Muscle layer of duodenum (tissue), 2 donors: ENCODE measurements around the gene IFNE.
"Not testable (repeated sequence)": the region's sequence is repeated elsewhere in the genome, so short reads cannot be mapped to it uniquely, and the experiment has no call there.

ENCODE experiments used
- H3K27ac ChIP-seq: one replicate; pipeline ENCODE4 v1.7.0; 2013; ENCODE audit warnings: mild to moderate bottlenecking, low read length
- H3K27me3 ChIP-seq: one replicate; pipeline ENCODE4 v1.7.0; 2013; ENCODE audit warnings: low read depth, mild to moderate bottlenecking, control low read depth, low read length
- H3K36me3 ChIP-seq, 2 donors: one replicate each; pipeline ENCODE4 v1.7.0; 2013; ENCODE audit warnings: low read length in 2 of 2, control low read depth in 1 of 2, mild to moderate bottlenecking in 1 of 2; ENCODE audit not compliant: insufficient read depth in 2 of 2, control insufficient read depth in 1 of 2
- H3K4me1 ChIP-seq, 2 donors: one replicate each; pipeline ENCODE4 v1.7.0; 2013; ENCODE audit warnings: low read length in 2 of 2, mild to moderate bottlenecking in 2 of 2, control low read depth in 1 of 2, moderate library complexity in 1 of 2; ENCODE audit not compliant: insufficient read depth in 2 of 2, control insufficient read depth in 1 of 2
- H3K4me3 ChIP-seq, 2 donors: one replicate each; pipeline ENCODE4 v1.7.0; 2013; ENCODE audit warnings: low read length in 2 of 2, low read depth in 1 of 2, mild to moderate bottlenecking in 1 of 2
- H3K9me3 ChIP-seq, 2 donors: one replicate each; pipeline ENCODE4 v1.7.0; 2013; ENCODE audit warnings: low read length in 2 of 2, control low read depth in 1 of 2, mild to moderate bottlenecking in 1 of 2; ENCODE audit not compliant: control insufficient read depth in 1 of 2
- donor health status: healthy.

The IFNE gene

DNA sequence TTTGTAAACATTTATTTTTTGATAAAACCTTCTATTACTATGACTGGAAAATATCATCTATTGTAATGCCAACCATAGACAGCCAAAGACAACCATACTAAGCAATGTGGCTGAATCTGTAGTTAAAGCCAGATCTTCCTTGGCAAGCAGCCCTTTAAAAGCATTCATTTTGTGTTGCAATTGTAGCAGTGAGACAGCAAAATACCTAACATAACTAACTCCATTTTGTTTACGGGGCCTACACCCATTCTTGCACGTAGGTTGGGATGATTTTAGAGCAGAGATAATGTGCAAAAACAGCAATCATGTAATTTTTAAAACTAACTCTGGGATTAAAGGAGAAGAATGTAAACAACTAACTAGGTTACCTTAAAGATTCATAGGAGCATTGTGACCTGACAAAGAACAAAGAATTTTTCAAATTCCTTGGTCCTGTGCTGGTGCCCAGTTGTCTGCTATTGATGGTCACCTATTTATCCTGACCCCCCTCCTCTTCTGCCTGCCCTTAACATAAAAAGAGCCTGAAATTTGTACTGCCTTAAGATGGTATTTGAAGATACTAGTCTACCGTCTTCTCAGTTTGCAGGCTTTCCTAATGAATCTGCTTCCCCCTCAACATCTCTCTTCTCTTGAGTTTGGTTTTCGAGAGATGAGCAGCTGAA, 31.2 kb downstream of the IFNE start:
- Histone ChIP-seq H3K4me3 (no peak overlapping the region), H3K4me1 (no peaks in the 10 kb centered on the region), H3K36me3 (no peaks in the 10 kb centered on the region), H3K9me3 (no peaks in the 10 kb centered on the region), H3K27ac (no peak overlapping the region), H3K27me3 (no peaks in the 10 kb centered on the region)

- not testable (repeated sequence) for H3K4me1 ChIP-seq, H3K9me3 ChIP-seq, H3K4me3 ChIP-seq, H3K36me3 ChIP-seq, H3K27me3 ChIP-seq, H3K27ac ChIP-seq
Observed at GRCh38 chr9:21449312-21449711, 32.8 kb downstream of the IFNE start.

GRCh38 chr9:21443849-21444625, 38.1 kb downstream of the IFNE start:
- Histone ChIP-seq H3K4me1 (peaks cover 0 to 4% of the 10 kb centered on the region in 2 donors), H3K9me3 (peaks cover 0 to 2% of the 10 kb centered on the region in 2 donors), H3K36me3 (no peaks in the 10 kb centered on the region), H3K27me3 (no peaks in the 10 kb centered on the region), H3K4me3 (no peak overlapping the region), H3K27ac (no peak overlapping the region)

- Histone ChIP-seq H3K27ac (no peak within 1 kb of the TSS), H3K9me3 (peaks cover 0 to 2% of the 10 kb centered on the region in 2 donors), H3K27me3 (no peaks in the 10 kb centered on the region), H3K4me3 (no peak within 1 kb of the TSS), H3K36me3 (no peaks in the 10 kb centered on the region), H3K4me1 (peaks cover 0 to 4% of the 10 kb centered on the region in 2 donors)
Observed at GRCh38 chr9:21440139-21440538, 42.0 kb downstream of the IFNE start, which contains the start of gene IFNA1. IFNA1 (plus strand) TSS chr9:21440439; CDS start chr9:21440508, 69 bp downstream.

DNA sequence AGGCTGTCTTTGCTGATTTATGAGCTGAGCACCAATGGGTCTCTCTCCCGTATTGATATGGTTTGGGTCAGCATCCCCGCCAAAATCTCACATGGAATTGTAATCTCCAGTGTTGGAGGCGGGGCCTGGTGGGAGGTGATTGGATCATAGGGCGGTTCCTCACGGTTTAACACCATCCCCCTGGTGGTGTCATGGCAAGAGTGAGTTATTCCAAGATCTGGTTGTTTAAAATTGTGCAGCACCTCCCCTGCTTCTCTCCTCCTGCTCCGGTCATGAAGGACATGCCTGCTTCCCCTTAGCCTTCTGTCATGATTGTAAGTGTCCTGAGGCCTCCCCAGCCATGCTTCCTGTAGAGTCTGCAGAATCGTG, 47.1 kb downstream of the IFNE start:
- not testable (repeated sequence) for H3K9me3 ChIP-seq, H3K27ac ChIP-seq, H3K4me1 ChIP-seq, H3K27me3 ChIP-seq, H3K36me3 ChIP-seq, H3K4me3 ChIP-seq

DNA sequence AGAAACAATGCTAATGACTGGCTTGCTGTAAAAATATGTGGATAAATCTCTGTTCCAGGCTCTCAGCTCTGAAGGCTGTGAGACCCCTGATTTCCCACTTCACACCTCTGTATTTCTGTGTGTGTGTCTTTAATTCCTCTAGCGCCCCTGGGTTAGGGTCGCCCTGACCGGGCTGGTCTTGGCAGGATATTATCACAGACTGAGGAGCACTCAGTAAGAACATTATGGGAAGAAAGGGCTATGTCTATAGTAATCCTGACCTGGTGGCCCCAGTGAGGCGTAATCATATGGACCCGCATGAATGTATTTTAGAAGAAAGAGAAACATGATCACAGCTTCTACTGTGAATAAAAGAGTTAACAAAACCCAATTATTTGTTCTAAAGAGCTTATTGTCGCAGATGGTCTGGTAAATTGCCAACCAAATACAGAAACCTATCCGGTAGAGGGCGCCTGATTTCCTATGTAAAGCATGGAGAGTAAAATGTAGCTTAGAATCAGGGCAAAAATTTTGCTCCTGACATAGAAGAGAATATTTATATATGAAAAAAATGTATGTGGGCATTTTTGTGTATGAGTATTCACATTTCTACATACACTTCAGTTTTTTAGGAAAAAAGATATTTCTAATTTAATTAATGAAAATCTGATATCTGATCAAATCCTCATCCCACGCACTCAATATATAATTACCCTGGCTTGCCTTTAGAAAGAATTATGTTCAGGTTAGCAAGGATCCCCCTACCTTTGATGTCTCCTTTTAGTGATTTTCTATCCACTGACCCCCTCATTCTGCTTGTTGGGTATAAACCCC, 47.7 kb downstream of the IFNE start:
- Histone ChIP-seq H3K27me3 (no peaks in the 10 kb centered on the region), H3K4me3 (no peak overlapping the region), H3K27ac (no peak overlapping the region), H3K36me3 (no peaks in the 10 kb centered on the region), H3K9me3 (no peaks in the 10 kb centered on the region), H3K4me1 (no peaks in the 10 kb centered on the region)

DNA sequence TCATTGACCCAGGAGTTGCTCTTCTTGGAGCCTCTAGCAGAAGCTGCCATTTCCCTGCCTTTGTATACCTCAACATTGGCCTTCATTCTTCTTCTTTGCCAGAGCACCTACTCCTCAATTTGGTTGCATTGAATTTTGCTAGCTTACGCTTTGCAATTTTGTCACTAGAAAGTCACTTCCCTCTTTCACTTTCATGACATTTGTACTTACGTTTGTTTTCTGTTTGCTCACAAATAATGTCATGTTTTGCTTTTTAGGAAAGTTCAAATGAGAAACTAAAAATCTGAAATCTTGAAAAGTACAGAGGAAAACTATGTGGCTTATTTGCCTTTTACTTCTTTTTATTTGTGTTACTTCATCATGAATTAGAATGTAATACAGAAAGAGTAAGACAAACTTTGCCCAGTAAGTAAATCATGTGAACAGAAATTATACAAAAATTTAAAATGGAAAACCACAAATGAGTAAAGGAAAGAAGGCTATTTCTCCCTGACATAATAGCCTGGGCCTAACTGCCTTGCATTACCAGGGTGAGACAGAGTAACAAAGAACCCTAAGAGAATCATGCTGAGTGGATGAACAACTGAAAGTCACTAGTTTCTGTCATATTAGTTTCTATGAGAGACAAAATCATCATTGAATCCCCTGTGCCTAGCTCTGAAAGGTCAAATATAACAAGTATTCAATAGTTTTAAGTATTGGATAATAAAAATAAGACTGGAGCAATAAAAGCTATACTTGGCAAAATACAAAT, 49.3 kb downstream of the IFNE start:
- Histone ChIP-seq H3K27me3 (no peaks in the 10 kb centered on the region), H3K36me3 (no peaks in the 10 kb centered on the region), H3K4me1 (no peaks in the 10 kb centered on the region), H3K27ac (no peak overlapping the region), H3K9me3 (no peaks in the 10 kb centered on the region), H3K4me3 (no peak overlapping the region)
